Frontal cortex (tissue), 4 donors: ENCODE data around the gene PDK2. TPM values are rescaled to one million over a fixed set of nuclear protein-coding genes. Genes with fewer than 3 reads are reported as not detected.

ENCODE experiments used
- DNase-seq, 2 donors: peaks; one replicate each; pipeline ENCODE4 v3.0.0; 2012; ENCODE audit warnings: low spot score in 2 of 2
- FAIRE-seq: peaks from 2 replicates; lab custom pipeline; 2012; peaks lifted over from hg19 to GRCh38; lab: Jason Lieb, UNC
- total RNA-seq: library from RNA; depleted of rRNA; stranded (reverse); fragments of >200 nt; gene quantifications from one replicate; pipeline ENCODE4 v1.2.3, GENCODE V29; 2014
- donor health status: control.
- donor health status: control.
- donor health status: control.

The PDK2 gene
- total RNA-seq, 1 donor from 2014 or later, result 11.8 TPM

DNA sequence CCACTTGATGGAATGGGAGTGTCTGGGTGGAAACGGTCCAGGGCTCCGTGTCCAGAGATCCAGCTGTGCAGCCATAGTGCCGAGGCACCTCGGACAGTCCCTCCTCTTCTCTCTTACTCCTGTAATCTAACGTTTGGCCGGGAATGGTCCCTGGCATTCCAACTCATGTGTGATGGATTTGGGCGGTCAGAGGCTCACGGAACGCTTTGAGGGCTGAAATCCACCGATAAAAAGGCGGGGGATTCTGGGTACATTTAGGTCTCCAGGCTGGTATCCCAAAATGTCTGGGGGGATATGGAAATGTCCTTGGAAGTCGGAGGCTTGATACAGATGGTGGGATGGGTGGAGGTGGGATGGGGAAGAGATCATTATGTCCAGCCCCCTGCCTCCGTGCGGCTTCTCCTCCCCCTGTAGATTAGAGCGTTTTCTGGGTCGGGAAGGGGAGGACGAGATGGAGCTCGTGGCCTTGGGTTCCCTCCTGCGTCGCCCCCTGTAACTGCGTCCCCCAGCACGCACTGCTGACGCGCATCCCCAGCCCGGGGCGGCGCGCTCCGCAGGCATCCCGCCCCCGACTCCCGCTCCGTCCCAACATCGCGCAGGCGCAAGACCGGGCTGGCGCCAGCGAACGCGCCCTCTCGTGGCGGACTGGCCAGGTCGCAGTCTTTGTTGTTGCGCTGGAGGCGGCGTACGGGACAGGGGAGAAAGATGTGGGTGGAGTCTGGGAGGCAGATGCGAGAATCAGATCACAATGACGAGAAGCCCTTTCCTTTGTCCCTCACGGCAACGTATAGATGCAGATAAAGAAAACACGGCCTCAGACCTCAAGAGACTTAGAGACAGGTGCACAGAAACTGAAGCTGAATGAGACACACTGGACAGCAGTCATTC lies 66.1 kb downstream of the PDK2 start:
- DNase-seq (peak; percentile 94 to 99), FAIRE-seq (no peak)

Other genes starting within 250 kb of the PDK2 start
- gene TAC4, start 247.3 kb upstream of the PDK2 start, total RNA-seq, result not detected
- gene DLX4, start 126.2 kb upstream of the PDK2 start, total RNA-seq, result not detected
- not detected for gene DLX3, start 100.1 kb upstream of the PDK2 start, total RNA-seq
- 20.0 TPM for gene ITGA3, start 39.2 kb upstream of the PDK2 start, total RNA-seq
- gene SAMD14, start 34.8 kb downstream of the PDK2 start, total RNA-seq, result 21.2 TPM
- 68.9 TPM for gene PPP1R9B, start 55.3 kb downstream of the PDK2 start, total RNA-seq
- not detected for gene SGCA, start 70.7 kb downstream of the PDK2 start, total RNA-seq
- 26.1 TPM for gene COL1A1, start 106.3 kb downstream of the PDK2 start, total RNA-seq
- gene TMEM92, start 179.1 kb downstream of the PDK2 start, total RNA-seq, result not detected